Heart left ventricle (tissue), 13 donors: ENCODE data around the gene ZMAT5.

Experiments
- POLR2A ChIP-seq, 2 donors: fragments of 450-650 bp; IDR thresholded peaks; one replicate each; pipeline ENCODE4 v1.6.1; 2017; ENCODE audit warnings: antibody characterized with exemption in 2 of 2, mild to moderate bottlenecking in 2 of 2, moderate library complexity in 2 of 2
- TF ChIP-seq, protein P1 (sequence below), 12 donors: fragments of 200-600 bp; sonication (generic) in 4 of 12; IDR thresholded peaks; one replicate each; pipeline versions ENCODE4 v1.5.0 to v1.8.0; 2018 to 2022; ENCODE audit warnings: antibody characterized with exemption in 12 of 12, mild to moderate bottlenecking in 5 of 12
- donor health status: ischemic (EF 13 %, LVEDD 7.1; RV severe dilation, severe dysfunction).
- donor health status: DM: no; HTN: yes; CAD: no.
- donor health status: DM: no; HTN: no; CAD: no.
- donor health status: ischemic (EF 25% LVEDD 6.9; RV normal size, moderate dysfunction).
- donor health status: ischemic (EF 25% LVEDD 5.7; RV mildly dilated, moderate dysfunction).
- donor health status: ischemic (EF 35%, LVEDD 5.7; RV mildly dilated, moderate dysfunction).
- donor health status: nonischemic (EF 11% LVEDD 7.7; RV severe dilation, severe dysfunction).
- donor health status: DM: yes; HTN: yes; CAD: no.
- donor health status: PGD.
- donor health status: ischemic (EF 29% LVEDD 5.4; RV normal size, mild dysfunction).
- donor health status: nonischemic (EF 23%, LVEDD 6.1; RV moderate dilation, normal function).

DNA sequence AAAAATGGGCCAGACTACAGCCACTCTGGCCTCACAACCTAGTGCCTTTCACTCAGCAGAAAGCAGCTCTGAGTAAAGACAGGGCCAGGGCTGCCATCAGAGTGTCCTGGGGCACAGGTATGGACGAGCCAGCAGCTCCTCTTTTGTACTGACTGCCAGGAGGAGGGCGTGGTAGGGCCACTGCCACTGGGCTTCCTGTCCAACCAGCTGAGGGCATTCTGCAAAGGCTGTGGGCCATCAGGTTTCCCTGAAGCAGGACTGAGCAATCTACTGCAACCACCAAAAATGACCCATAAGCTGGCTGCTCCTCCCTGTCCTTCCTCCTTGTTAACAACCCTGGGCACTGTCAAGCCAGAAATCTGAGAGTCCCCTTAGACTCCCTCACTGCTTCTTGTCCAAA lies 38.2 kb upstream of the ZMAT5 start:
- TF ChIP-seq, protein P1, sequence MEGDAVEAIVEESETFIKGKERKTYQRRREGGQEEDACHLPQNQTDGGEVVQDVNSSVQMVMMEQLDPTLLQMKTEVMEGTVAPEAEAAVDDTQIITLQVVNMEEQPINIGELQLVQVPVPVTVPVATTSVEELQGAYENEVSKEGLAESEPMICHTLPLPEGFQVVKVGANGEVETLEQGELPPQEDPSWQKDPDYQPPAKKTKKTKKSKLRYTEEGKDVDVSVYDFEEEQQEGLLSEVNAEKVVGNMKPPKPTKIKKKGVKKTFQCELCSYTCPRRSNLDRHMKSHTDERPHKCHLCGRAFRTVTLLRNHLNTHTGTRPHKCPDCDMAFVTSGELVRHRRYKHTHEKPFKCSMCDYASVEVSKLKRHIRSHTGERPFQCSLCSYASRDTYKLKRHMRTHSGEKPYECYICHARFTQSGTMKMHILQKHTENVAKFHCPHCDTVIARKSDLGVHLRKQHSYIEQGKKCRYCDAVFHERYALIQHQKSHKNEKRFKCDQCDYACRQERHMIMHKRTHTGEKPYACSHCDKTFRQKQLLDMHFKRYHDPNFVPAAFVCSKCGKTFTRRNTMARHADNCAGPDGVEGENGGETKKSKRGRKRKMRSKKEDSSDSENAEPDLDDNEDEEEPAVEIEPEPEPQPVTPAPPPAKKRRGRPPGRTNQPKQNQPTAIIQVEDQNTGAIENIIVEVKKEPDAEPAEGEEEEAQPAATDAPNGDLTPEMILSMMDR (IDR thresholded peaks at IDR 0.05), result no peak
- TF ChIP-seq POLR2A (IDR thresholded peaks at IDR 0.05), result no peak
